ENCODE results near the gene MCTP2.
"Not testable (repeated sequence)": the region's sequence is repeated elsewhere in the genome, so short reads cannot be mapped to it uniquely, and the experiment has no call there.

Gene MCTP2

DNA sequence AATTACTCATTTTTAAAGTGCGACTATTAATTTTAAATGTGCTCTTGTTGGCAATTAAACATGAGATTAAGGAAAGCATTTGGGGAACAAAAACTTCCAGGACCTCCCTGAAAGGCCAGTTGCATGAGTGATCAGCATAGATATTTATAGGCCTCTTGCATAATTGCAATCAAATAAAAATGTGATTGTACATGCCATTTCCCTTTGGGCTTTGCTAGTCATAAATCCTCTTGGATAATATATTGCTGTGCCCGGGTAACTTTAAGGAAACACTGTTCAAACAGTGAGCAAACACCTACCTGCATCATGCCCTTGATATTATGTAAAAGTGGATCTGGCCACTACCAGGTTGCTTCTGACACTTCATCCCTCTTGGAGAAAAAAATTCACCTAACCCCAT, 239.1 kb downstream of the MCTP2 start:
- DNase-seq = no peak

DNA sequence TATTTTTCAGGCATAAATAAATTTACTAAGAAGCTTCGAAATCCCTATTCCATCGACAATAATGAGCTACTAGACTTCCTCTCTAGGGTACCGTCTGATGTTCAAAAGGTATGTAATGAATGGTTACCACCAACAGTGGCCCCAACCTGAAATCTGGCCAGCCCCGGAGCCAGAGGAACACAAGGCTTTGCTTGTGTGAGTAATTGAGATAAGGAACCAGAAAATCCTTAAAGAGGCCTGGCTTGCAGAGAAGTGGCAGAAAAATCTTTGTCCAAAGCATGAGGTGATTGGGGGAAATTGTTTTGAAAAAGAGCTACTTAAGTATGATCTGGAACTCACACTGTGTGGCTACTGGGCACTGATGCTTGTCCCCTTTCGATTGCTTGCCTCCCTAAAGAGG, 245.3 kb downstream of the MCTP2 start:
- no peak for DNase-seq

DNA sequence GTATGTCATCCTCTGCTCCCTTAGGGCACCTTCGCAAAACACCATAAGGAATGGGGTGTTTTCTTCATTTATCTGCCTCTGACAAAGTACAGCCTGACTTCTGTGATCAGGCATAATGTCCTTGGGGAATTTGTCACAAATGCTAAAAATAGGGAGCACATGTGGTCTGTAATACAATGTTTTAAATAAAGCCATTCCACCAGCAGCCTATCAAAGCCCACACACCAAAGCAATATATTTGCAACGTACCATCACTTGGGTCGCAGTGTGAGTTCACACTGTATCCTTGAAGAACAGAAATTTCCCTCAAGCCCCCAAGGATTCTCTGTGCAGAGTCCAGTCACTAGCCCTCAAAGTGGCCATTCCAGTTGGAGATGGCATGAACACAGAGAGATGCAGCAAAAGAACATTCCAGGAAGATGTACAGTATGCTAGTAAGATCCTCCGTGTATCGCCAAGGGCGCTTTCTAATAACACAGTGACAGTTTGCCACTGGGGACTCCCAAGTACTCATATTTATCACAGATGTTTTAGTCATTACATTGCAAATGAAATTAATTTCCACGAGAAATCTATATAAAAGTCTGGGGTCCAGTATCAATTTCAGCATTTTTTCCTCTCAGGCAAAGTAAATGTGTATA, 246.7 kb downstream of the MCTP2 start:
- DNase-seq = no peak

DNA sequence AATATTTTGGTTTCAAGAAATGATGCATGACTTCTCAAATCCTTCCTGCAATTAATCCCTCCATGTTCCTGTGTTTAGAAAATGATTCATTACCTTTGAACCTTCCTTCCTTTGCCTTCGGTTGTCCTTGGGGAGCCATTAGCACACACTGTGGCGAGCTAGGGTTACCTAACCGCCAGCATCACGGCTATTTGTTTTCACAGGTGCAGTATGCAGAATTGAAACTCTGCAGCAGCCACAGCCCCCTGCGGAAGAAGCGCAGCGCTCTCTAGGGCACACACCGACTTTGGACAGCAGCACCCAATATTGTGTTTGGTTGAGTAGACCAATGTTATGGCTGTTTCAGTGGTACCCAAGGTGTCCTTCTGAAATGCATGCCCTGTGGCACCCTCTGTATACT, 247.4 kb downstream of the MCTP2 start:
- no peak for DNase-seq

DNA sequence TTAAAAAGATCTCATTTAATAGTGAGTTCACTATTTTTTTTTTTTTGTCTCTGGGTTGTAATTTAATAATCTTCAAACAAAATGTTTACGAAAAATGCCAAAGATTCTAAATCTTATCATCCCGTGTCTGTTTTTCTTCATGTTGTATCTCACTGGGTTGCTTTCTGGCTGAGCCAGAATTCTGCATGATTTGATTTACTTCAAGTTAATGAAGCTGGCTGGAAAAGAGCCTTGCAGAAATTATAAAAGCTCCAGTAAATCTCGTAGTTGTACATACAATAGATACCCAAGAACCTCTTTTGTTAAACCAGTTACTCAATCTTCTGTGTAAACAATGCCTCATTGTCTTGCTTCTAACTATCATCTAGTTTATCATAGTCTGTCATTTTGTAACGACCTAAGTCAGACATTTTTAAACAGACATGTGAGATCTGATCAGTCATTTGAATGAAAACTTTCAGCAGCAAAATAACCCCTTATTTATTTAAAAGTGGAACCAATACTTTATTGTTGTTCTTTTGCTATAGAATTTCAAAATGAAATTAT, 249.0 kb downstream of the MCTP2 start:
- DNase-seq = no peak

DNA sequence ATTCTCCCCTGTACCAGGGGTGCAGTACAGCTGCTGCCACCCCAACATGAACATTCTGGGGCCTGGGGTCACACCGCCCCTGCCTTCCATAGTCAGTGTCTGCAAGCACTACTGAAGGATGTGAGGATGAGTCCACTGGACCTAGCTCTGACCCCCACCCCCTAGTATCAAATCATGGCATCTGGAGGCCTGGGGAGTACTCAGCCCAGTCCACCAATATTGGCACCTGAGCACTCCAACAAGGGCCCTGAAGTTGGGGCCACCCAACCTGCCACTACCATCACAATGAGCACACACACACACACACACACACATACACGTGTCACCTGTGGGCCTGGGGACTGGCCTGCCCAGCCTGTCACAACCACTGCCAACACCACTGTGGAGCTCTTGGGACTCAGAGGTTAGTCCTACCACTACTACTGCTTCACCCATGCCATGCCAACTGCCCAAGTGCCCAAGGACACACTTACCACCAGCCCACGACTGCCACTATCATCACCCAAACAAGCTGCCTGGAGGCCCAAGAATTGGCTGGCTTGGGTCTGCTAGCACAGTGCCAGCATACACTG, 253.9 kb downstream of the MCTP2 start:
- DNase-seq = no peak

DNA sequence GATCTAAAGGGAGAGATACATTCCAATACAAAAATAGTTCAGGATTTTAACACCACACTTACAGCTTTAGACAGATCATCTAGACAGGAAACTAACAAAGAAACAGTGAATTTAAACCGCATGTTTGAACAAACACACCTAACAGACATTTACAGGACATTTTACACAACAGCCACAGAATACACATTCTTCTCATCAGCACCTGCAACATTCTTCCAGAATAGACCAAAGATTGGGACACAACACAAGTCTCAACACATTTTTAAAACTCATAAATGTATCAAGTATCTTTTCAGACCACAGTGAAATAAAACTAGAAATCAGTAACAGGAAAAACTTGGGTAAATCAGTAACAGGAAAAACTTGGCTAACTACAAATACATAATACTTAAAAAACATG, 256.3 kb downstream of the MCTP2 start:
- DNase-seq = no peak

DNA sequence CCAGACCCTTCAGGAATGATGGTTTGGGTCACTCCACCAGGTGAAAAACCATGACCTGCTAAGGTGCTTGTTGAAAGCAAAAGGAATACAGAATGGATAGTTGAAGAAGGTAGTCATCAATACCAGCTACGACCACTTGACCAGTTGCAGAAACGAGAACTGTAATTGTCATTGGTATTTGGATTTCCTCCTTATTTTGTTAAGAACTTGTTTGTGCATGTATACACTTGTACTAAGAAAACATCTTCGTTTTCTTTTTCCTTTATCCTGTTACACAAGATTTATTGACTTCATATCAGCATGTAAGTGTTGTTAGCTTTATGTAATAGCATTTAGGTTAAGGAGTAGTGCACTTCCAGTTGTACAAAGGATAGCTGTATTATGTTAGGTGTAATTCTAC, 261.8 kb downstream of the MCTP2 start:
- no peak for DNase-seq

DNA sequence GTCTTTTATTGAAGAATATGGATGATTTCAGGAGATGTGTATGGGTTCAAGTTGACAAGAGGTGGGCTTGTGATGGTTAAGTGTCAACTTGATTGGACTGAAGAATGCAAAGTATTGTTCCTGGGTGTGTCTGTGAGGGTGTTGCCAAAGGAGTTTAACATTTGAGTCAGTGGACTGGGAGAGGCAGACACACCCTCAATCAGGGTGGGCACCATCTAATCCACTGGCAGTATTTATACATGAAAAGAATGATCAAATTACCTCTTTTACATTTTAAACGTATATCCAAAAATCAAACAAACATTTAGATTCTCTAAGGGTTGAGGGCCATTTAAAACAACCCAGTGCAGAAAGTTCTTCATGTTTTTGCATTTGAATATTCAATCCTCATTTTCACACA, 262.2 kb downstream of the MCTP2 start:
- DNase-seq = not testable (repeated sequence)

DNA sequence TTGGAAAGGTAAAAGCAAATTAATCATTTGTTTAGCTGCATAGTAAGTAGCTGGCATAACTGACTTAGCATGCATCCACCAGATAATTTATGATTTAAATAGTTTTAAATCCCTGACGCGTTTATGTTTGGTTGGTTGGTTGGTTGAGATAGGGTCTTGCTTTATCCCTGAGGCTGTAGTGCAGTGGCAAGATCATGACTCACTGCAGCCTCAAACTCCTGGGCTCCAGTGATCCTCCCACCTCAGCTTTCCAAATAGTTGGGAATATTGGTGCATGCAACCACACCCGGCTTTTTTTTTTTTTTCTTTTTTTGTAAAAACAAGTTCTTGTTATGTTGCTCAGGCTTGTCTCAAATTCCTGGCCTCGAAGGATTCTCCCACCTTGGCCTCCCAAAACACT, 263.4 kb downstream of the MCTP2 start:
- DNase-seq = no peak

DNA sequence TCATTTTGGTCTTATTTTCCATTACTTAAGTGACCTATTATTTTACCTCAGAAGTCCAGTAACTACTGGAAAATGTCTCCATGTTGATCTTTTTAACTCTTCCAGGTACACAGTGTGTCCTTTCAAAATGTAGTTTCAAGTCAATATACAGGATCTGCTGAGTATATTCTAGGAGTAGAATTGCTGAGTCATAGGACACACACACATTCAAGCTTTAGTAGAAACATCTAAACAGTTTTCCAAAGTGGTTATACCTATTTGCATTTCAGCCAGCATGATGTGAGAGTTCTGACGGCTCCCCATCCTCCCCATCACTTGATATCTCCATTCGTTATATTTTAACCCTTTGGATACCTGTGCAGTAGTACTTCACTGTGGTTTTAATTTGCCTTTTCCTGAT, 271.9 kb downstream of the MCTP2 start:
- no peak for DNase-seq

DNA sequence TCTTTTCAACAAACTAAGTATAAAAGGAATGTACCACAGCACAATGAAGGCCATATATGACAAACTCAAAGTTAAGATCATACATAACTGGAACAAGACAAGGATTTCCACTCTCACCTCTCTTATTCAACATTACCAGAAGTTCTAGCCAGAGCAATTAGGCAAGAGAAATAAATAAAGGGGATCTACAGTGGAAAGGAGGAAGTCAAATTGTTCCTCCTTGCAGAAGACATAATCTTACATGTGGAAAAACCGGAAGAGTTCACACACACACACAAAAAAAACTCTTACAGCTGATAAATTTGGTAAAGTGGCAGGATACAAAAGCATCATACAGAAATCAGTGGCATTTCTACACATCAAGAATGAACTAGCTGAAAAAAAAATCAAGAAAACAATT, 277.9 kb downstream of the MCTP2 start:
- DNase-seq = no peak

DNA sequence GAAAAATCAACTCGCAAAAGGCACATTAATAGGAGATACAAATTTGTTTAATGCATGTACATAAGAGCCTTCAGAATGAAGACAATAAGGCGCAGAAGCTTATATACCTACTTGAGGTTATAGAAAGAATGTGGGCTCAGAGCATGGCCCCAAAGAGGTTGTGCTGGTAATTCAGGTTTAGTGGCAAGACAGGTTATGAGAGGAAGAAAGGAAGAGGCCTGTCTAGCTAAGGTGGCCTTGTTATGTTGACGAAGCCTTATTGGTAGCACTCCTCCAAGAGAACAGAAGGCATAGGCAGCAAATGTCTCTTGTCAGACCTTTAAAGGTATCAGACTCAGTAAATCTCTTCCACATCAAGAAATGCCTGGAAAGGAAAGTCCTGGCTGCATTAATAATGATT, 290.8 kb downstream of the MCTP2 start:
- DNase-seq = no peak

DNA sequence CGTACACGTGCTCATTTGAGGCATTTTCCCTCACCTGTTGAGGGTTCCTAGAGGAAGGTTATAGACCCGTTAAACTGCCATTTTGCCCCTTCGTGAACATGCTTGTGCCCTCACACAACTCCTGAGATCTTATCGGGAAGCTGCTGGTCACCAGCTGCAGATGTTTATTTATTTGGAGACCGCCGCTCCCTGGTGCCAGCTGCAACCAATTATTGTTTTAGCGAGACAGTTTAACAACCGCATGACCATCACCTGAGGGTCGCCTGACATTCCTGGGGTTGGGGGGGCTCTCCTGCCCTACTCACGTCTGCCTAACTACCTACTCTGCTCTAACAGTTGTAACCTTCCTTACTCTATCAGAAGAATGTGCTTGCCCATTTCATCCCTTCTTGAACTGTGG, 292.5 kb downstream of the MCTP2 start:
- DNase-seq = no peak

DNA sequence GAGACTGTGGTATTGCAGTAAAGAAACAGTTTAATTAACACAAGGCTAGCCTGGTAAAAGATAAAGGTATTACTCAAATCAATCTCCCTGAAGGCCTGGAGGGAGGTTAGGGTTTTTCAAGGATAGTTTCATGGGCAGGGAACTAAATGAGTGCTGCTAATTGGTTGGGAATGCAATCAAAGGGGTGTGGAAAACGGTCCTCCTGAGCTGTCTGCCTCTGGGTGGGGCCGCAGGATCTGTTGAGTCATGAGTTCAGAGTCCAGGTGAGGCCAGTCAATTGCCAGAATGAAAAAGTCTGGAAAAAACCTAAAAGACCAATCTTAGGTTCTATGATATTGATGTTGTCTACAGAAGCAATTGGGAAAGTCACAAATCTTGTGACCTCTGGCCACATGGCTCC, 293.2 kb downstream of the MCTP2 start:
- DNase-seq = no peak

DNA sequence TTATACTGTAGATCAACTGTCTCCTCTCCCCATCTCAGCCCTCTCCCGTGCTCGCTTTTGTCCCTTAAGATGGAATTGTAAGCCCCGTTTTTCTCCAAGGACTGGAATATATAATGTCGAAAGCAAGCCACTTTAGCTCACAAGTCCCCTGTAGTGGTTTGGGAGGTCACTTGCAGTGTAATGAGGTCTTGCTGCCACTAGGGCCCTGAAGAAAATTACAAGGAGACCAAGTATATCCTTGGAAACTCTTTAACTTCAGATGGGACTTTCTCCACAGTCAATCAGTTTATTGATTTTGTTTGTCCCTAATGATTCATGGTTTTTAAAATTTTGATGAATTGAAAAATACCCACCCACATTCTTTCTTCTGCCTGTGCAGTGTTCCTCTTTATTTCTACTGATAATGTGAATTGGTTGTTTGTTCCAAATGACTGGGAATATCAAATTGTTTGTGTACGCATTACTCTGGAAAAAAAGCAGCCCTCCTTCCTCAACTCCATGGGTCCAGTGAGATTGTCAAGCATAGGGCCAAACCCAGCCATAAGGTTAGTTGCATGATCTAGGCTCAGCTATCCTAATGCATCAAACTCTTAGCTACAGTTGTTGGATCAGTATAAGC, 294.8 kb downstream of the MCTP2 start:
- no peak for DNase-seq

DNA sequence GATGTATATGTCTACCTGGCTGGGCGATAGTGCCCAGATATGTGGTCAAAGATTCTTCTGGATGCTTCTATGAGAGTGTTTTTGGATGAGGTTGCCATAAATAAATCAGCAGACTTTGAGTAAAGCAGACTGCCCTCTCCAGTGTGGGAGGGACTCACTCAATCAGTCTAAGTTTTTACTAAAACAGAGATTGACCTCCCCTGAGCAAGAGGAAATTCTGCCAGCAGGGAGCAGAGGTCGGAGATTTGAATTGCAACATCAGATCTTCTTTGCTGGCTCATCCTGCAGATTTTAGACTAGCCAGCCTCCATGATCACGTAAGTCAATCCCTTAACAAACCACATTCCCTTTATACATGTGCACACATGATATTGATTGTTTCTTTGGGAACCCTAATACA, 300.9 kb downstream of the MCTP2 start:
- DNase-seq = no peak

Data from kidney glomerular epithelial cell (primary cell).